GM18951 (cell line): Measurements from ENCODE around the gene PUM2.
"Not testable (repeated sequence)": the region's sequence is repeated elsewhere in the genome, so short reads cannot be mapped to it uniquely, and the experiment has no call there.

ENCODE experiments used
- POLR2A ChIP-seq: IDR thresholded peaks from 4 replicates; pipeline ENCODE4 v1.6.1; 2011; ENCODE audit warnings: mild to moderate bottlenecking; ENCODE audit not compliant: insufficient read length, insufficient read depth; ENCODE audit errors: extremely low read depth
- in situ Hi-C: fragments of 300-500 bp; cut with MboI; formaldehyde crosslinking; loops from one replicate; pipeline ENCODE4 v1.12.0; 2022; ENCODE audit warnings: low sequenced_read_pairs, mixed read lengths, inconsistent platforms; ENCODE audit not compliant: unreplicated experiment

The PUM2 gene

GRCh38 chr2:20378891-20379519, 28.4 kb upstream of the PUM2 start:
- in situ Hi-C loops, result no loop called here
- TF ChIP-seq POLR2A, result no peak

- in situ Hi-C loops, result no loop called here
- TF ChIP-seq POLR2A, result no peak
Measured at GRCh38 chr2:20378341-20378740, 27.7 kb upstream of the PUM2 start.

- TF ChIP-seq POLR2A, result no peak
- in situ Hi-C loops, result no loop called here
Measured at GRCh38 chr2:20377741-20378140, 27.1 kb upstream of the PUM2 start.

- in situ Hi-C loops, result not testable (repeated sequence)
Measured at GRCh38 chr2:20374982-20375381, 24.3 kb upstream of the PUM2 start.

GRCh38 chr2:20372896-20373640, 22.4 kb upstream of the PUM2 start:
- no peak for TF ChIP-seq POLR2A
- in situ Hi-C loops, result no loop called here

- in situ Hi-C loops, result no loop called here
Measured at GRCh38 chr2:20371323-20372025, 20.8 kb upstream of the PUM2 start.

GRCh38 chr2:20370191-20370590, 19.5 kb upstream of the PUM2 start:
- in situ Hi-C loops, result no loop called here

More at GRCh38 chr2:20371323-20372025, 20.8 kb upstream of the PUM2 start:
- TF ChIP-seq POLR2A, result no peak

GRCh38 chr2:20369366-20369765, 18.7 kb upstream of the PUM2 start:
- in situ Hi-C loops, result no loop called here
- no peak for TF ChIP-seq POLR2A

More at GRCh38 chr2:20370191-20370590, 19.5 kb upstream of the PUM2 start:
- no peak for TF ChIP-seq POLR2A

GRCh38 chr2:20368706-20369105, 18.1 kb upstream of the PUM2 start:
- in situ Hi-C loops, result no loop called here
- TF ChIP-seq POLR2A, result no peak

GRCh38 chr2:20367929-20368328, 17.3 kb upstream of the PUM2 start:
- in situ Hi-C loops, result not testable (repeated sequence)

GRCh38 chr2:20366672-20367116, 16.1 kb upstream of the PUM2 start:
- TF ChIP-seq POLR2A, result no peak
- in situ Hi-C loops, result no loop called here

- in situ Hi-C loops, result no loop called here
Measured at GRCh38 chr2:20365249-20365817, 14.7 kb upstream of the PUM2 start.

GRCh38 chr2:20363578-20363977, 12.9 kb upstream of the PUM2 start:
- in situ Hi-C loops, result no loop called here

More at GRCh38 chr2:20365249-20365817, 14.7 kb upstream of the PUM2 start:
- no peak for TF ChIP-seq POLR2A

GRCh38 chr2:20362701-20363435, 12.2 kb upstream of the PUM2 start:
- in situ Hi-C loops, result no loop called here
- TF ChIP-seq POLR2A, result no peak

More at GRCh38 chr2:20363578-20363977, 12.9 kb upstream of the PUM2 start:
- TF ChIP-seq POLR2A, result no peak
